ENCODE data around the gene SMAD6.

SMAD6 gene

GRCh38 chr15:66801266-66801665, 99.2 kb downstream of the SMAD6 start:
- no peak for DNase-seq

GRCh38 chr15:66802025-66803001, 100.3 kb downstream of the SMAD6 start:
- no peak for DNase-seq

- DNase-seq, result peak; percentile 48
Measured at GRCh38 chr15:66803182-66803729, 101.2 kb downstream of the SMAD6 start.

GRCh38 chr15:66803749-66804148, 101.7 kb downstream of the SMAD6 start:
- DNase-seq, result no peak

- DNase-seq, result no peak
Measured at GRCh38 chr15:66805202-66805885, 103.3 kb downstream of the SMAD6 start.

- DNase-seq, result no peak
Measured at GRCh38 chr15:66808181-66808824, 106.3 kb downstream of the SMAD6 start.

GRCh38 chr15:66809664-66810063, 107.6 kb downstream of the SMAD6 start:
- DNase-seq, result no peak

- DNase-seq, result no peak
Measured at GRCh38 chr15:66815318-66815717, 113.3 kb downstream of the SMAD6 start.

- DNase-seq, result no peak
Measured at GRCh38 chr15:66816201-66816600, 114.2 kb downstream of the SMAD6 start.

GRCh38 chr15:66819084-66819483, 117.0 kb downstream of the SMAD6 start:
- DNase-seq, result no peak

- no peak for DNase-seq
Measured at GRCh38 chr15:66820481-66821176, 118.6 kb downstream of the SMAD6 start.

GRCh38 chr15:66821307-66821706, 119.3 kb downstream of the SMAD6 start:
- DNase-seq, result no peak

- DNase-seq, result no peak
Measured at GRCh38 chr15:66822114-66822513, 120.1 kb downstream of the SMAD6 start.

- no peak for DNase-seq
Measured at GRCh38 chr15:66822576-66822975, 120.5 kb downstream of the SMAD6 start.

GRCh38 chr15:66823601-66824000, 121.6 kb downstream of the SMAD6 start:
- DNase-seq, result no peak

GRCh38 chr15:66824424-66824823, 122.4 kb downstream of the SMAD6 start:
- DNase-seq, result no peak

GRCh38 chr15:66825139-66825538, 123.1 kb downstream of the SMAD6 start:
- no peak for DNase-seq

GRCh38 chr15:66825731-66826130, 123.7 kb downstream of the SMAD6 start:
- DNase-seq, result no peak

- DNase-seq, result no peak
Measured at GRCh38 chr15:66826507-66826906, 124.5 kb downstream of the SMAD6 start.

- no peak for DNase-seq
Measured at GRCh38 chr15:66827039-66827697, 125.1 kb downstream of the SMAD6 start.

- DNase-seq, result no peak
Measured at GRCh38 chr15:66827698-66828055, 125.6 kb downstream of the SMAD6 start.

Measured in cortex of kidney (tissue), 1 donor.